ENCODE measurements around the gene KIAA2012. TPM values are rescaled to one million over a fixed set of nuclear protein-coding genes. Genes with fewer than 3 reads are reported as not detected.

Gene KIAA2012
- total and polyA plus RNA-seq, 2 of the 4 experiments (the other 2 are of a cell fraction), result under 0.01 to 0.09 TPM

DNA sequence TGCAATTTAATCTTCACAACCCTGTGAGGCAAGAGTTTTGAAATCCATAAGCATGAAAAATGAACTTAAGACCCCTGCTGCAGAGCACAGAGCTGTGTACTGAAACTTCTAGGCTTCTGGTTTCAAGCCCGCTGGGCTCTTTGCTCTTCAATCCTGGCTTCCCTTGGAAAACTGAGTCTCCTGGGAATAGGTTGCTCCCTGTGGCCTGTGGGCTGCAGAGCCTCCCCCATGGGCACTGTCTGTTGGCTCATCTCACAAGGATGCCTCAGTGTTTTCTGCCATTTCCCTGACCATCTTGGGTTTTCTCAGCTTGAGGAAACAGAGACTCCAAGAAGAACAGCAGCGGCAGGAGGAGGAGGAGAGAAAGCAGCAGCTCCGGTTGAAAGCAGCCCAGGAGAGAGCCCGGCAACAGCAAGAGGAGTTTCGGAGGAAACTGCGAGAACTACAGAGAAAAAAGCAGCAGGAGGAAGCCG, 120.9 kb downstream of the KIAA2012 start:
- no peak overlapping the region for H3K9ac ChIP-seq (ENCODE audit: low read depth, low read length)
- H4K5ac ChIP-seq (ENCODE audit: low read depth, low read length), result no peak overlapping the region
- H4K20me1 ChIP-seq (ENCODE audit: insufficient read depth, low read length), result no peaks in the 10 kb centered on the region
- H3K79me1 ChIP-seq (ENCODE audit: low read depth in 1 of 2, low read length in 2 of 2), result no peaks in the 10 kb centered on the region
- no peak for DNase-seq
- no peaks in the 10 kb centered on the region for H3K9me3 ChIP-seq (ENCODE audit: control insufficient read depth, insufficient read depth, low read length)
- no peak overlapping the region for H2AFZ ChIP-seq (replicated peaks; ENCODE audit: low read length, poor library complexity)
- H2BK5ac ChIP-seq (ENCODE audit: low read depth, low read length, poor library complexity, severe bottlenecking), result no peak overlapping the region
- H3K4me1 ChIP-seq (ENCODE audit: control insufficient read depth, insufficient read depth, low read length), result no peaks in the 10 kb centered on the region
- in situ Hi-C loops (cut with MboI; ENCODE audit: low sequenced_read_pairs), result no loop called here
- no peaks in the 10 kb centered on the region for H3K36me3 ChIP-seq (ENCODE audit: control insufficient read depth, insufficient read depth, low read length)
- H3K27me3 ChIP-seq (ENCODE audit: control insufficient read depth, insufficient read depth, low read length), result no peaks in the 10 kb centered on the region
- H3K4me3 ChIP-seq (ENCODE audit: insufficient read depth, low read depth, low read length), result no peak overlapping the region
- no peak overlapping the region for H3K27ac ChIP-seq (ENCODE audit: insufficient read depth, low read length)
- 72% methylated on average over 4 of the region's 7 CpGs; no CpG with 5 or more reads in 1 of the 2 experiments for WGBS, 2 experiments (ENCODE audit: extremely low coverage in 2 of 2, insufficient read length in 1 of 2)
- no peak overlapping the region for H3K4me2 ChIP-seq (ENCODE audit: low read depth, low read length)
- no peak; the same call in 1 of the 2 replicates for ATAC-seq (ENCODE audit: low read depth)
- H2BK120ac ChIP-seq (ENCODE audit: low read depth, low read length), result no peak overlapping the region
- no TSS peak for BruUV-seq (replicated peaks)
- no peak overlapping the region for H3K18ac ChIP-seq (ENCODE audit: low read depth, low read length)
- H3K56ac ChIP-seq (ENCODE audit: extremely low read depth, insufficient read depth, low read length), result no peak overlapping the region
- no peak overlapping the region for H2BK20ac ChIP-seq (ENCODE audit: low read depth, low read length)
- intact Hi-C loops (cut with micrococcal nuclease), result no loop called here
- POLR2A ChIA-PET (ENCODE audit: unreplicated experiment), result no interaction called here
- no peak overlapping the region for H2AK9ac ChIP-seq (replicated peaks; ENCODE audit: low read depth, low read length, poor library complexity)
- CTCF ChIA-PET, result no interaction called here
- dilution Hi-C loops (cut with HindIII; ENCODE audit: low sequenced_read_pairs, unreplicated experiment), result no loop called here
- no peak overlapping the region for H4K8ac ChIP-seq (ENCODE audit: low read depth in 2 of 2, low read length in 2 of 2)
- no peak overlapping the region for H2AK5ac ChIP-seq (ENCODE audit: low read depth, low read length)
- H3K9me1 ChIP-seq (ENCODE audit: insufficient read depth, low read length), result no peaks in the 10 kb centered on the region
- H3K14ac ChIP-seq (replicated peaks; ENCODE audit: low read depth, low read length), result no peak overlapping the region
- H3K23ac ChIP-seq (ENCODE audit: low read depth, low read length), result no peak overlapping the region
- no peak for TF ChIP-seq CHD1 (IDR thresholded peaks at IDR 0.05; ENCODE audit: low read depth, low read length)
- TF ChIP-seq NFE2L2 (IDR thresholded peaks at IDR 0.05; ENCODE audit: low read depth, low read length), result no peak
- TF ChIP-seq SMC3 (IDR thresholded peaks at IDR 0.05; ENCODE audit: low read depth, low read length), result no peak
- TF ChIP-seq CEBPB (IDR thresholded peaks at IDR 0.05; ENCODE audit: low read depth, low read length), result no peak
- TF ChIP-seq BHLHE40 (IDR thresholded peaks at IDR 0.05; ENCODE audit: low read depth, low read length), result no peak
- TF ChIP-seq, protein P1, sequence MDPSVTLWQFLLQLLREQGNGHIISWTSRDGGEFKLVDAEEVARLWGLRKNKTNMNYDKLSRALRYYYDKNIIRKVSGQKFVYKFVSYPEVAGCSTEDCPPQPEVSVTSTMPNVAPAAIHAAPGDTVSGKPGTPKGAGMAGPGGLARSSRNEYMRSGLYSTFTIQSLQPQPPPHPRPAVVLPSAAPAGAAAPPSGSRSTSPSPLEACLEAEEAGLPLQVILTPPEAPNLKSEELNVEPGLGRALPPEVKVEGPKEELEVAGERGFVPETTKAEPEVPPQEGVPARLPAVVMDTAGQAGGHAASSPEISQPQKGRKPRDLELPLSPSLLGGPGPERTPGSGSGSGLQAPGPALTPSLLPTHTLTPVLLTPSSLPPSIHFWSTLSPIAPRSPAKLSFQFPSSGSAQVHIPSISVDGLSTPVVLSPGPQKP (IDR thresholded peaks at IDR 0.05; ENCODE audit: borderline replicate concordance, low read depth, low read length), result no peak
- TF ChIP-seq MAFK (IDR thresholded peaks at IDR 0.05; ENCODE audit: low read depth, low read length), result no peak
- TF ChIP-seq RFX5 (IDR thresholded peaks at IDR 0.05; ENCODE audit: low read depth, low read length), result no peak
- TF ChIP-seq, protein P2, sequence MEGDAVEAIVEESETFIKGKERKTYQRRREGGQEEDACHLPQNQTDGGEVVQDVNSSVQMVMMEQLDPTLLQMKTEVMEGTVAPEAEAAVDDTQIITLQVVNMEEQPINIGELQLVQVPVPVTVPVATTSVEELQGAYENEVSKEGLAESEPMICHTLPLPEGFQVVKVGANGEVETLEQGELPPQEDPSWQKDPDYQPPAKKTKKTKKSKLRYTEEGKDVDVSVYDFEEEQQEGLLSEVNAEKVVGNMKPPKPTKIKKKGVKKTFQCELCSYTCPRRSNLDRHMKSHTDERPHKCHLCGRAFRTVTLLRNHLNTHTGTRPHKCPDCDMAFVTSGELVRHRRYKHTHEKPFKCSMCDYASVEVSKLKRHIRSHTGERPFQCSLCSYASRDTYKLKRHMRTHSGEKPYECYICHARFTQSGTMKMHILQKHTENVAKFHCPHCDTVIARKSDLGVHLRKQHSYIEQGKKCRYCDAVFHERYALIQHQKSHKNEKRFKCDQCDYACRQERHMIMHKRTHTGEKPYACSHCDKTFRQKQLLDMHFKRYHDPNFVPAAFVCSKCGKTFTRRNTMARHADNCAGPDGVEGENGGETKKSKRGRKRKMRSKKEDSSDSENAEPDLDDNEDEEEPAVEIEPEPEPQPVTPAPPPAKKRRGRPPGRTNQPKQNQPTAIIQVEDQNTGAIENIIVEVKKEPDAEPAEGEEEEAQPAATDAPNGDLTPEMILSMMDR (conservative IDR thresholded peaks at IDR 0.05; ENCODE audit: low read depth, low read length), result no peak
- no peak for TF ChIP-seq MXI1 (IDR thresholded peaks at IDR 0.05; ENCODE audit: borderline replicate concordance, low read depth, low read length)
- TF ChIP-seq MAZ (IDR thresholded peaks at IDR 0.05; ENCODE audit: borderline replicate concordance, low read depth, low read length), result no peak
- TF ChIP-seq RAD21 (IDR thresholded peaks at IDR 0.05; ENCODE audit: low read length), result no peak
- TF ChIP-seq, protein P3, sequence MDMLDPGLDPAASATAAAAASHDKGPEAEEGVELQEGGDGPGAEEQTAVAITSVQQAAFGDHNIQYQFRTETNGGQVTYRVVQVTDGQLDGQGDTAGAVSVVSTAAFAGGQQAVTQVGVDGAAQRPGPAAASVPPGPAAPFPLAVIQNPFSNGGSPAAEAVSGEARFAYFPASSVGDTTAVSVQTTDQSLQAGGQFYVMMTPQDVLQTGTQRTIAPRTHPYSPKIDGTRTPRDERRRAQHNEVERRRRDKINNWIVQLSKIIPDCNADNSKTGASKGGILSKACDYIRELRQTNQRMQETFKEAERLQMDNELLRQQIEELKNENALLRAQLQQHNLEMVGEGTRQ (IDR thresholded peaks at IDR 0.05; ENCODE audit: low read depth, low read length), result no peak
- H2BK15ac ChIP-seq (ENCODE audit: low read depth, low read length), result no peak overlapping the region
- H4K91ac ChIP-seq (ENCODE audit: insufficient read depth, low read depth, low read length), result no peak overlapping the region
- H3K4ac ChIP-seq (ENCODE audit: low read depth, low read length), result no peak overlapping the region

All from IMR-90 (cell line).